K562 (cell line): ENCODE measurements around the gene TPM4. TPM values are rescaled to one million over a fixed set of nuclear protein-coding genes. Genes with fewer than 3 reads are reported as not detected.
A peak's percentile ranks its signal among the peaks of the same experiment; 100 is the strongest.
"Not testable (repeated sequence)": the region's sequence is repeated elsewhere in the genome, so short reads cannot be mapped to it uniquely, and the experiment has no call there.

ENCODE experiments used
- ATAC-seq: fragments of 200-7000 bp; cut with Tn5 transposase; 3 replicates; pipeline ENCODE4 v1.9.1; 2020; ENCODE audit warnings: moderate library complexity
- BruUV-seq: library from RNA; stranded (reverse); fragments of 400-500 nt; replicated peaks from 2 replicates; lab custom pipeline; 2021; lab: Mats Ljungman, UMichigan
- CTCF ChIA-PET: fragments of 300-600 bp; formaldehyde crosslinking; extraction: SDS; loops from one replicate; lab custom pipeline; 2021; ENCODE audit warnings: low intra/inter-chr PET ratio; lab: Yijun Ruan, JAX
- POLR2A ChIA-PET: fragments of 300-600, 350-650 bp; sonication (Branson Sonifier 250); formaldehyde crosslinking; extraction: SDS; loops from one replicate; lab custom pipeline; 2021; ENCODE audit warnings: antibody characterized with exemption, inconsistent platforms; lab: Yijun Ruan, JAX
- DNase-seq, 4 experiments: peaks; one replicate each; pipeline versions ENCODE4 v3.0.0 to v3.0.0-alpha.2; 2011 to 2018; ENCODE audit warnings: low spot score in 3 of 4, mixed read lengths in 3 of 4; ENCODE audit errors: extremely low read depth in 1 of 4
- FAIRE-seq: peaks from 2 replicates; lab custom pipeline; 2011; peaks lifted over from hg19 to GRCh38; lab: Jason Lieb, UNC
- H2AFZ ChIP-seq: 2 replicates; pipeline ENCODE4 v1.6.0; 2011; ENCODE audit warnings: low read depth, low read length, control low read depth, inconsistent platforms
- H3K27ac ChIP-seq: fragments of 200-600 bp; 3 replicates; pipeline ENCODE4 v1.8.0; 2011; ENCODE audit warnings: low read depth, mild to moderate bottlenecking, control low read depth, inconsistent platforms, low read length, moderate library complexity, mixed read lengths; ENCODE audit errors: extremely low read depth
- H3K27me3 ChIP-seq, 2 experiments: fragments of 300-600 bp in 1 of 2; 2 replicates in 1 of 2; 3 replicates in 1 of 2; pipeline versions ENCODE4 v1.6.0 to v1.8.0; 2011; ENCODE audit warnings: inconsistent platforms in 2 of 2, low read length in 2 of 2, mild to moderate bottlenecking in 1 of 2, mixed read lengths in 1 of 2, moderate library complexity in 1 of 2; ENCODE audit not compliant: control insufficient read depth in 2 of 2, insufficient read depth in 2 of 2
- H3K36me3 ChIP-seq: fragments of 300-600 bp; 3 replicates; pipeline ENCODE4 v1.8.0; 2011; ENCODE audit warnings: mild to moderate bottlenecking, low read length, inconsistent platforms; ENCODE audit not compliant: control insufficient read depth, insufficient read depth
- H3K4me1 ChIP-seq, 2 experiments: fragments of 200-600 bp in 1 of 2; replicated peaks in 1 of 2; 2 replicates in 1 of 2; 3 replicates in 1 of 2; pipeline versions ENCODE4 v1.5.1 to v1.8.0; 2011; ENCODE audit warnings: inconsistent platforms in 2 of 2, low read length in 2 of 2, mild to moderate bottlenecking in 1 of 2, mixed read lengths in 1 of 2, moderate library complexity in 1 of 2; ENCODE audit not compliant: control insufficient read depth in 2 of 2, insufficient read depth in 2 of 2
- H3K4me2 ChIP-seq: 2 replicates; pipeline ENCODE4 v1.6.1; 2011; ENCODE audit warnings: low read length, control low read depth, inconsistent platforms, mixed read lengths; ENCODE audit not compliant: insufficient read depth
- H3K4me3 ChIP-seq: fragments of 200-600 bp; sonication (generic), shearing (Covaris generic); 2 replicates; pipeline ENCODE4 v1.5.1; 2016; ENCODE audit warnings: control low read depth, inconsistent platforms
- H3K79me2 ChIP-seq: fragments of 200-600 bp; 3 replicates; pipeline ENCODE4 v1.8.0; 2011; ENCODE audit warnings: low read length, inconsistent platforms; ENCODE audit not compliant: control insufficient read depth, insufficient read depth
- H3K9ac ChIP-seq, 2 experiments: 2 replicates each; pipeline versions ENCODE4 v1.6.0 to v1.6.1; 2011; ENCODE audit warnings: low read depth in 2 of 2, low read length in 2 of 2, control low read depth in 1 of 2, inconsistent platforms in 1 of 2, mild to moderate bottlenecking in 1 of 2, mixed read lengths in 1 of 2; ENCODE audit not compliant: insufficient read depth in 1 of 2
- H3K9me1 ChIP-seq: one replicate; pipeline ENCODE4 v1.6.0; 2011; ENCODE audit warnings: inconsistent platforms, mild to moderate bottlenecking, low read length, moderate library complexity; ENCODE audit not compliant: control insufficient read depth, insufficient read depth
- H3K9me3 ChIP-seq: replicated peaks from 2 replicates; pipeline ENCODE4 v1.5.1; 2011; ENCODE audit warnings: low read depth, low read length, inconsistent platforms; ENCODE audit not compliant: control insufficient read depth, insufficient read depth
- H4K20me1 ChIP-seq: replicated peaks from 2 replicates; pipeline ENCODE4 v1.6.1; 2011; ENCODE audit warnings: low read length, inconsistent platforms, mixed read lengths; ENCODE audit not compliant: control insufficient read depth, insufficient read depth
- ZBTB7A ChIP-seq: IDR thresholded peaks from 2 replicates; pipeline ENCODE4 v1.6.1; 2011; ENCODE audit warnings: low read depth, mild to moderate bottlenecking, low read length, moderate library complexity, borderline replicate concordance; ENCODE audit not compliant: control insufficient read depth
- ZNF121 ChIP-seq: sonication (generic); formaldehyde crosslinking; conservative IDR thresholded peaks from 2 replicates; pipeline ENCODE4 v1.8.0; 2022; ENCODE audit warnings: missing genetic modification reagents
- WGBS: fragments of 100-300 bp; shearing (Covaris generic); methylation state at CpG from one replicate; pipeline ENCODE4 v1.1.6; 2016; ENCODE audit warnings: low coverage, mixed read lengths; ENCODE audit not compliant: insufficient coverage; ENCODE audit errors: missing lambda C conversion rate; 5-methylcytosine and 5-hydroxymethylcytosine counted together
- in situ Hi-C: fragments of 300-500 bp; cut with MboI; formaldehyde crosslinking; loops from 4 replicates; pipeline ENCODE4 v1.15.0; 2018; ENCODE audit warnings: inconsistent platforms, mixed read lengths
- intact Hi-C: fragments of 100-400 bp; cut with micrococcal nuclease; formaldehyde crosslinking; loops from 2 replicates; pipeline ENCODE4 v1.14.2; 2022
- polyA plus RNA-seq, 8 experiments: library from polyadenylated mRNA; depleted of rRNA in 4 of 8; stranded (reverse) in 5 of 8; unstranded in 3 of 8; fragments of >200 nt; fragmentation: Nextera tagmentation in 2 of 8; fragmentation: Illumina TruSeq in 1 of 8; extraction: Ambion mirVana in 2 of 8; extraction: Trizol in 1 of 8; gene quantifications; 2 replicates each; pipeline versions ENCODE4 v1.2.1 to v1.2.3, GENCODE V29; 2011 to 2014; ENCODE audit warnings: inconsistent platforms in 1 of 8, missing spikeins in 1 of 8
- total RNA-seq, 7 experiments: library from RNA; depleted of rRNA in 6 of 7; stranded (reverse); fragments of >200 nt in 6 of 7; fragmentation: Illumina TruSeq in 2 of 7; extraction: Trizol in 2 of 7; gene quantifications; 2 replicates each; pipeline versions ENCODE4 v1.2.1 to v1.2.3, GENCODE V29; 2011 to 2021; ENCODE audit warnings: low replicate concordance in 1 of 7

TPM4 gene
- total and polyA plus RNA-seq, 9 of the 15 experiments (the other 6 are each of a cell fraction or from before 2014, with no cell fraction given): 28.1 to 111 (median 77.4) TPM

DNA sequence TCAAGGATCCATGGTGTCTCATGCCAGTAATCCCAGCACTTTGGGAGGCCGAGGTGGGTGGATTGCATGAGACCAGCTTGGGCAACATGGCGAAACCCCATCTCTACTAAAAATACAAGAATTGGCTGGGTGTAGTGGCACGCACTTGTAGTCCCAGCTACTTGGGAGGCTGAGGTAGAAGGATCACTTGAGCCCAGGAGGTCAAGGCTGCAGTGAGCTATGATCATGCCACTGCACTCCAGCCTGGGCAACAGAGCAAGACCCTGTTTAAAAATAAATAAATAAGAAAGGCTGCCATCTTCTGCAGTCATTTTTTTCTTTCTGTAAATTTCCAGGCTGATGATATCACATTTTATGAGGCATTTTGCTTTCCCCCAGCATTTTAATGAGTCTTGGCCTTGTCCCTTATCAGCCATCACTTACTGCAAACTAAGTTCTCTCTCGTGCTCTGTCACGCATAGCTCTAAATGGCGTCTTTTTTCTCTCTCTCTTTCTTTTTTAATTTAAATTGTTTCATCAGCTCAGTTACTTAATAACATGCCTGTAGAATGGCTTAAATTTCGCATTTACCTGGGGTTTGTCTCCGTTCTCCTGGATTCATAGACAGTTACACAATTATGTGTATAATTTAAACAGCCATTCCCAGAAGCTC lies 23.1 kb downstream of the TPM4 start:
- H2AFZ ChIP-seq, H3K27ac ChIP-seq, CTCF ChIA-PET, in situ Hi-C loops, FAIRE-seq, H3K9ac ChIP-seq, H4K20me1 ChIP-seq, H3K4me3 ChIP-seq, H3K9me1 ChIP-seq, H3K4me2 ChIP-seq, H3K79me2 ChIP-seq, BruUV-seq, intact Hi-C loops, H3K27me3 ChIP-seq, ATAC-seq, H3K4me1 ChIP-seq, DNase-seq, H3K9me3 ChIP-seq: not testable (repeated sequence)
- peaks cover 64% of the 10 kb centered on the region; the same call in 2 of the 3 replicates for H3K36me3 ChIP-seq
- POLR2A ChIA-PET: interaction anchor here (0.6 to 7.2 kb wide), 4 partner anchors 9 to 25 kb away, joined by 3 to 67 read pairs (median 4); no protein-coding TSS in a partner anchor
- 80% methylated on average over 8 of the region's 8 CpGs for WGBS

DNA sequence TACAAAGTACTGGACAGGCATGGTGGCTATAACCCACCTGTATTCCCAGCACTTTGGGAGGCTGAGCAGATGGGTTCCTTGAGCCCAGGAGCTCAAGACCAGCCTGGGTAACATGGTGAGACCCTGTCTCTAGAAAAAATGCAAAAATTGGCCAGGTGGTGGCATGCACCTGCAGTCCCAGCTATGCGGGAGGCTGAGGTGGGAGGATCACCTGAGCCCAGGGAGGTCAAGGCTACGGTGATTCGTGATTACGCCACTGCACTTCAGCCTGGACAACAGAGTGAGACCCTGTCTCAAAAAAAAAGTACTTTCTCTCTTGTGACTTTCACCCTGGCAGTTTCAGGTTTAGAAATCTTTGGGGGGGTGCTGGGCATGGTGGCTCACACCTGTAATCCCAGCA lies 24.2 kb downstream of the TPM4 start:
- in situ Hi-C loops: no loop called here
- ATAC-seq (no peak), FAIRE-seq (no peak), DNase-seq (no peak)
- no TSS peak for BruUV-seq
- no peaks in the 10 kb centered on the region for H3K27me3 ChIP-seq
- no peaks in the 10 kb centered on the region for H3K4me1 ChIP-seq
- H3K79me2 ChIP-seq: no peaks in the 10 kb centered on the region
- H2AFZ ChIP-seq: no peak overlapping the region
- CTCF ChIA-PET: no interaction called here
- H3K9me3 ChIP-seq: no peaks in the 10 kb centered on the region
- TF ChIP-seq ZBTB7A (no peak), ZNF121 (peak; percentile 37; the same call in 1 of the 2 replicates)
- WGBS: 86% methylated on average over 4 of the region's 4 CpGs
- H3K9ac ChIP-seq: no peak overlapping the region
- H3K9me1 ChIP-seq: no peaks in the 10 kb centered on the region
- H3K4me2 ChIP-seq: no peak overlapping the region
- peaks cover 53% of the 10 kb centered on the region; the same call in 2 of the 3 replicates for H3K36me3 ChIP-seq
- POLR2A ChIA-PET: interaction anchor here (2.4 to 7.2 kb wide), 2 partner anchors 10 to 14 kb away, joined by 6 to 67 read pairs; no protein-coding TSS in a partner anchor
- H4K20me1 ChIP-seq: no peaks in the 10 kb centered on the region
- intact Hi-C loops: no loop called here
- H3K4me3 ChIP-seq: no peak overlapping the region
- H3K27ac ChIP-seq: no peak overlapping the region
